LNCaP clone FGC (cell line): Measurements from ENCODE around the gene ARHGAP12.

Experiments
- DNase-seq: peaks from one replicate; pipeline ENCODE4 v3.0.0-alpha.2; 2011; ENCODE audit warnings: low read depth
- H3K4me3 ChIP-seq: 2 replicates; pipeline ENCODE4 v1.5.1; 2011; ENCODE audit warnings: mild to moderate bottlenecking, low read depth, low read length, control low read depth
- TF ChIP-seq, protein P1 (sequence below): IDR thresholded peaks from 2 replicates; pipeline ENCODE4 v1.5.1; 2012; ENCODE audit warnings: mild to moderate bottlenecking; ENCODE audit not compliant: control insufficient read depth, insufficient read depth; ENCODE audit errors: extremely low read depth

Gene ARHGAP12

DNA sequence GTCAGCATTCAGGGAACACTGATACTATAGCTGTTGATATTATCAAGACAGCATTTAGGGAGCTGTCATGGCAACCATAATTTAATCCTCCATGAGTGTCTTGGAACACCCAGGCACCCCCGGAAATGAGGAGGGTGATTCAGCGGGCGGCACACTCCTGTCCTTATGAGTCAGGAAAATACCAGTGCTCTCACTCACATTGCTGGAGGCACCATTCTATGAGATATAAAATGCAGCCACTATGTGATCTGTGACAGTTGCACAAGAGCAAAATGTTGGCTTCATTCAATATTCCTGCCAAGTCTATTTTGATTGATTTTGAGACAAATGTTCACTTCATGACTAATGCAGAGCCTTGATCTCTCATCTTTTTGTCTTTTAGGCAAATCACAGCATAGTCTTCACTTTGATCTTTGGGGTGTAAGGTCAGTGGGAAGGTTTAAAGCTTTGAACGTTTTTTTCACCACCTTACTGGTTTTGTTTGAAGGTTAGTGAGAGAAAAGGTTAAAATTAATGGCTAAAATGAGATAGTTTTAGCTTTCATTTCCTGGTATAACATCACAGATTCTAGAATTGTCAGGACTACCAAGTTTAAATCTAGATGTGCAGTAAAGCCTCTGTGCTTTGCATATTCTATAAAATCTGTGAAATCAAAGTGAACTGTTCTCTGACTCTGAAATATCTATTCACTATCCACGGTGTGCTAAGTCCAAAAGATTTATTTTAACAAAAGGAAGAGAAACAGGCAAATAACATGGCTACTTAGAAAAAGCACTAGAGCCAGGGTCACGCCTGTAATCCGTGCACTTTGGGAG is 12.4 kb upstream of the ARHGAP12 start:
- TF ChIP-seq, protein P1, sequence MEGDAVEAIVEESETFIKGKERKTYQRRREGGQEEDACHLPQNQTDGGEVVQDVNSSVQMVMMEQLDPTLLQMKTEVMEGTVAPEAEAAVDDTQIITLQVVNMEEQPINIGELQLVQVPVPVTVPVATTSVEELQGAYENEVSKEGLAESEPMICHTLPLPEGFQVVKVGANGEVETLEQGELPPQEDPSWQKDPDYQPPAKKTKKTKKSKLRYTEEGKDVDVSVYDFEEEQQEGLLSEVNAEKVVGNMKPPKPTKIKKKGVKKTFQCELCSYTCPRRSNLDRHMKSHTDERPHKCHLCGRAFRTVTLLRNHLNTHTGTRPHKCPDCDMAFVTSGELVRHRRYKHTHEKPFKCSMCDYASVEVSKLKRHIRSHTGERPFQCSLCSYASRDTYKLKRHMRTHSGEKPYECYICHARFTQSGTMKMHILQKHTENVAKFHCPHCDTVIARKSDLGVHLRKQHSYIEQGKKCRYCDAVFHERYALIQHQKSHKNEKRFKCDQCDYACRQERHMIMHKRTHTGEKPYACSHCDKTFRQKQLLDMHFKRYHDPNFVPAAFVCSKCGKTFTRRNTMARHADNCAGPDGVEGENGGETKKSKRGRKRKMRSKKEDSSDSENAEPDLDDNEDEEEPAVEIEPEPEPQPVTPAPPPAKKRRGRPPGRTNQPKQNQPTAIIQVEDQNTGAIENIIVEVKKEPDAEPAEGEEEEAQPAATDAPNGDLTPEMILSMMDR = no peak
- DNase-seq = no peak
- no peak overlapping the region for H3K4me3 ChIP-seq

DNA sequence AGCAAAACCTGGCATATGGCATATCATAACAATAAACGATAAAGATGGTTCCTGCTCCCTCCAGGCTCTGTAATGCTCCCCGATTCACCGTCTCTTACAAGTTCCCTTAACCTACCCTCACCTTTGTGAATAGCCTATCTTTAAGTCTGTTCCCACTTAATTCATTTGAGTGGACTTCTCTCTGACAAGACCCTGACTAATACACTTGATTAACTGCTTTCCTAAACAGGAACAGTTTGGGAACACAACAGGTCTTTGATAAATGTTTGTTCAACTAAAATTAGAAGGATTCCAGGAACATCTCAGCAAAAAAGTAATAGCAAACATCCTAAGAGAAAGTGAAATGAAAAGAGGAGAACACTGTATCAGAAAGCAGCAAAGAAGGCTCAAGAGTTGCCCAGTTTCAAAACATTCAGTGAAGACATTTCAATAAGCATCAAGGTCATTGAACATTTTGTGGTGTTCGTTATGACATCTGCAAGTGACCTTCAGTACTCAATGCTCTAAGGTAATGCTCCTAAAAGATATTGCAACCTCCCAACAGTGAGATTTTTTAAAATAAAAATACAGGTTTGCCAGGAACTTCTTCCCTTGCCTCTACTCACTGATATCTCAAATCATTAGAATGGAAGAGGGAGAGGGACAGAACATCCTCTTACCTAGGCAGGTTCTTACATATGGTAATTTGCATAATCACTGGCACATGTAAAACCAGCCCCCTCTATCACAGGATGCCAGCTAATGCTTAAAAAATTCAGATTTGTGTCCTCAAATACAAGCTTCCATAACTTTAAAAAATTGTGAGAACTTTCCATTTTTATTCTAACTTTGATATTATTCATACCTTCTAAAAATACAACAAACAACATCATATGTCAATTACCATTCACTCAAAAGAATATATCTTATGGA is 11.4 kb upstream of the ARHGAP12 start:
- H3K4me3 ChIP-seq = no peak overlapping the region
- DNase-seq = no peak
- TF ChIP-seq, protein P1 = no peak

DNA sequence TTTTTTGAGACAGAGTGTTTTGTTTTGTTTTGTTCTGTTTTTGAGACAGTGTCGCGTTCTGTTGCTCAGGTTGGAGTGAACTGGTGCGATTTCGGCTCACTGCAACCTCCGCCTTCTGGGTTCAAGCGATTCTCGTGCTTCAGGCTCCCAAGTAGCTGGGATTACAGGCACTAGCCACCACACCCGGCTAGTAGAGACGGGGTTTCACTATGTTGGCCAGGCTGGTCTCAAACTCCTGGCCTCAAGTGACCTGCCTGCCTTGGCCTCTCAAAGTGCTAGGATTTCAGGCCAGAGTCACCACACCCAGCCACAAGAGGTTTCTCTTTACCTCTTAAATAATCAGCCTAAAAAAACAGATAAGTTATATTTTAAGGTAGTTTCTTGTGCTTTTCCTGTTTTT is 8.7 kb upstream of the ARHGAP12 start:
- no peak for DNase-seq
- TF ChIP-seq, protein P1 = no peak
- H3K4me3 ChIP-seq = no peak overlapping the region

DNA sequence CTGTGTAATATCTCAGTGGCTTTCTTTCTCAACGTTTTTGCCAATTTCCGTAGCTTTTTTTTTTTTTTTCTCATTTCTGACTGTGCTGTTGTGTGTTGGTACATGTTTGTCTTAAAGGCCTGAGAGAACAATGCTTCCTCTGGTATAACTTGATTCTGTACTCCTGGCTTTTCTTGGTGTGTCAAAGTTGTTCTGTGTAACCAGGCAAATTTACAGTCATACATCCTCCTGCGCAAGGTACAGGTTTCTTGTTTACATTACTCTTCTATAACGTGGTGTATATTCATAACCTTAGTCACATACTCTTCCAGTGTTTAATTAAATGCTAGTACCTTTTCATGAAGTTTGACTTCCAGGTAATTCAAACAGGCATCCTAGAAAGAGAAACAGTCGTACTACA is 8.3 kb upstream of the ARHGAP12 start:
- H3K4me3 ChIP-seq = no peak overlapping the region
- TF ChIP-seq, protein P1 = no peak
- DNase-seq = peak; percentile 30

DNA sequence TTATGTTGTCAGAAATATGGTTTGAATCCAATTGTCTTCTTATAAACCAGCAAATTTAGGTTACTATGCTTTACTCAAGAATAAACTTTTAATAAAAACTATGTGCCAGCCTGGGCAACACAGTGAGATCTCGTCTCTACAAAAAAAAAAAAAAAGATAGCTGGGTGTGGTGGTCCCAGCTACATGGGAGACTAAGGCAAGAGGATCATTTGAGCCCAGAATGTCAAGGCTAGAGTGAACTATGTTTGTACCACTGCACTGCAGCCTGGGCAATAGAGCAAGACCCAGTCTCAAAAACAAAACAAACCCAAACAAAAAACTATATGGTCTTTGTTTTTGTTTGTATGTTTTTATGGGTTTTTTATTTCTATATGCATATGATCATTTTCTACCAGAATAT is 7.5 kb upstream of the ARHGAP12 start:
- DNase-seq = no peak
- TF ChIP-seq, protein P1 = no peak
- H3K4me3 ChIP-seq = no peak overlapping the region

DNA sequence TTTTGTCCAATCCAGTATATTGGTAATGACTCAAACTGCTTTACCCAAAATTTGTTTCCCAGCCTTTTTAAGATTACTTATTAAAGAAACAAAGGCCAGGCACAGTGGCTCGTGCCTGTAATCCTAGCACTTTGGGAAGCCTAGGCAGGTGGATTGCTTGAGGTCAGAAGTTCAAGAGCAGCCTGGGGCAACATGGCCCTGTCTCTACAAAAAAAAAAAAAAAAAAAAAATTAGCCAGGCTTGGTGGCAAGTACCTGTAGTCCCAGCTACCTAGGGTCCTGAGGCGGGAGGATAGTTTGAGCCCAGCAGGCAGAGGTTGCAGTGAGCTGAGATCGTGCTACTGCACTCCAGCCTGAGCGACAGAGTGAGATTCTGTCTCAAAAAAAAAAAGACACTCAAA is 7.0 kb upstream of the ARHGAP12 start:
- no peak for DNase-seq
- H3K4me3 ChIP-seq = no peak overlapping the region
- TF ChIP-seq, protein P1 = no peak
